Measurements from ENCODE around the gene RNF215. TPM values are rescaled to one million over a fixed set of nuclear protein-coding genes. Genes with fewer than 3 reads are reported as not detected.

The RNF215 gene
- total and polyA plus RNA-seq, 2 of the 13 experiments (the other 11 are each of a cell fraction or from before 2014, with no cell fraction given), result 5.3 to 6.1 TPM

DNA sequence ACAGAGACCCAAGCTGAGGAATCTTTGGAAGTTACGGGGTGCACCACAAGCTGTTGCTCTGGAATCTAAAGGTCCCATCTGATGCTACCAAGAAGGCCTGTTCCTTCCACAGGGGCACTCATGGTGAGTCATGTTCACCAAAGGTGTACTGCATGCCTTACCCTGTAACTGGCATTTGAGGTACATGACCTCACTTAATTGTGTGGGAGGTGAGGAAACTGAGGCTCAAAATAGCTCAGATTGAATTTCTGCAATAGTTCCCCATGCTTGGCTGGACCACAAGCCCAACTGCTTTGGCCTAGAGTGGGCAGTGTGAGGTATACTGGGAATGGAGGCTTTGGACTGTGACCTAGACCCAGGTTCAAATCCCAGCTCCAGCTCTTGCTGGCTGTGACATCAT is 46.6 kb upstream of the RNF215 start:
- H2AFZ ChIP-seq (ENCODE audit: low read length), result no peak overlapping the region
- no peak for ATAC-seq
- H4K20me1 ChIP-seq (ENCODE audit: insufficient read depth, low read length), result no peaks in the 10 kb centered on the region
- no peak overlapping the region for H3K4me3 ChIP-seq (replicated peaks in 1 of 3; ENCODE audit: insufficient read depth in 1 of 3, low read depth in 2 of 3, low read length in 3 of 3)
- no TSS peak for BruUV-seq (replicated peaks)
- peaks cover 42% of the 10 kb centered on the region for H3K4me1 ChIP-seq (ENCODE audit: insufficient read depth, low read length)
- H3K79me2 ChIP-seq (ENCODE audit: insufficient read depth, low read length), result no peaks in the 10 kb centered on the region
- intact Hi-C loops (cut with micrococcal nuclease; ENCODE audit: unreplicated experiment), result no loop called here
- FAIRE-seq, result no peak
- no peak overlapping the region for H3K27ac ChIP-seq (ENCODE audit: extremely low read length, insufficient read depth, low read length)
- H3K9me3 ChIP-seq (ENCODE audit: low read length), result no peaks in the 10 kb centered on the region
- WGBS (ENCODE audit: low lambda C conversion rate), result 70% methylated on average over 1 of the region's 1 CpG
- no peak overlapping the region for H3K4me2 ChIP-seq (ENCODE audit: low read depth, low read length)
- in situ Hi-C loops (cut with HindIII; ENCODE audit: extremely low pct_ligation_motif_present, low pct_unique_long_range_greater_than_20kb), result no loop called here
- ChIA-PET CTCF (ENCODE audit: low intra/inter-chr PET ratio, low total read pairs) (no interaction called here), POLR2A (interaction anchor here (1.3 to 2.8 kb wide), 2 partner anchors 10 to 15 kb away, joined by 4 to 26 read pairs; no protein-coding TSS in a partner anchor)
- TF ChIP-seq, protein P1, sequence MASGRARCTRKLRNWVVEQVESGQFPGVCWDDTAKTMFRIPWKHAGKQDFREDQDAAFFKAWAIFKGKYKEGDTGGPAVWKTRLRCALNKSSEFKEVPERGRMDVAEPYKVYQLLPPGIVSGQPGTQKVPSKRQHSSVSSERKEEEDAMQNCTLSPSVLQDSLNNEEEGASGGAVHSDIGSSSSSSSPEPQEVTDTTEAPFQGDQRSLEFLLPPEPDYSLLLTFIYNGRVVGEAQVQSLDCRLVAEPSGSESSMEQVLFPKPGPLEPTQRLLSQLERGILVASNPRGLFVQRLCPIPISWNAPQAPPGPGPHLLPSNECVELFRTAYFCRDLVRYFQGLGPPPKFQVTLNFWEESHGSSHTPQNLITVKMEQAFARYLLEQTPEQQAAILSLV (CRISPR knock-in tag; IDR thresholded peaks at IDR 0.05; ENCODE audit: borderline replicate concordance), result no peak
- no peak for TF ChIP-seq TOE1 (CRISPR knock-in tag; IDR thresholded peaks at IDR 0.05)
- TF ChIP-seq, protein P2, sequence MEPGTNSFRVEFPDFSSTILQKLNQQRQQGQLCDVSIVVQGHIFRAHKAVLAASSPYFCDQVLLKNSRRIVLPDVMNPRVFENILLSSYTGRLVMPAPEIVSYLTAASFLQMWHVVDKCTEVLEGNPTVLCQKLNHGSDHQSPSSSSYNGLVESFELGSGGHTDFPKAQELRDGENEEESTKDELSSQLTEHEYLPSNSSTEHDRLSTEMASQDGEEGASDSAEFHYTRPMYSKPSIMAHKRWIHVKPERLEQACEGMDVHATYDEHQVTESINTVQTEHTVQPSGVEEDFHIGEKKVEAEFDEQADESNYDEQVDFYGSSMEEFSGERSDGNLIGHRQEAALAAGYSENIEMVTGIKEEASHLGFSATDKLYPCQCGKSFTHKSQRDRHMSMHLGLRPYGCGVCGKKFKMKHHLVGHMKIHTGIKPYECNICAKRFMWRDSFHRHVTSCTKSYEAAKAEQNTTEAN (CRISPR knock-in tag; conservative IDR thresholded peaks at IDR 0.05), result no peak
- TF ChIP-seq, protein P3, sequence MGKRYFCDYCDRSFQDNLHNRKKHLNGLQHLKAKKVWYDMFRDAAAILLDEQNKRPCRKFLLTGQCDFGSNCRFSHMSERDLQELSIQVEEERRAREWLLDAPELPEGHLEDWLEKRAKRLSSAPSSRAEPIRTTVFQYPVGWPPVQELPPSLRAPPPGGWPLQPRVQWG (CRISPR knock-in tag; IDR thresholded peaks at IDR 0.05; ENCODE audit: borderline replicate concordance, low read depth), result no peak
- TF ChIP-seq, protein P4, sequence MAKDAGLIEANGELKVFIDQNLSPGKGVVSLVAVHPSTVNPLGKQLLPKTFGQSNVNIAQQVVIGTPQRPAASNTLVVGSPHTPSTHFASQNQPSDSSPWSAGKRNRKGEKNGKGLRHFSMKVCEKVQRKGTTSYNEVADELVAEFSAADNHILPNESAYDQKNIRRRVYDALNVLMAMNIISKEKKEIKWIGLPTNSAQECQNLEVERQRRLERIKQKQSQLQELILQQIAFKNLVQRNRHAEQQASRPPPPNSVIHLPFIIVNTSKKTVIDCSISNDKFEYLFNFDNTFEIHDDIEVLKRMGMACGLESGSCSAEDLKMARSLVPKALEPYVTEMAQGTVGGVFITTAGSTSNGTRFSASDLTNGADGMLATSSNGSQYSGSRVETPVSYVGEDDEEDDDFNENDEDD (CRISPR knock-in tag; IDR thresholded peaks at IDR 0.05; ENCODE audit: borderline replicate concordance), result no peak
- TF ChIP-seq ZNF773 (CRISPR knock-in tag; IDR thresholded peaks at IDR 0.05; ENCODE audit: borderline replicate concordance), result no peak
- TF ChIP-seq BRCA1 (CRISPR knock-in tag; IDR thresholded peaks at IDR 0.05), result no peak
- no peak for TF ChIP-seq ZMYM3 (CRISPR knock-in tag; IDR thresholded peaks at IDR 0.05)
- no peak for TF ChIP-seq ESRRA (CRISPR knock-in tag; IDR thresholded peaks at IDR 0.05; ENCODE audit: low read depth)
- H3K9ac ChIP-seq (ENCODE audit: insufficient read depth, low read depth, low read length), result no peak overlapping the region
- DNase-seq (ENCODE audit: low spot score), result no peak
- no peaks in the 10 kb centered on the region for H3K36me3 ChIP-seq (replicated peaks in 1 of 2; ENCODE audit: control insufficient read depth in 1 of 2, insufficient read depth in 2 of 2, low read length in 2 of 2)
- H3K27me3 ChIP-seq (ENCODE audit: control insufficient read depth in 1 of 2, insufficient read depth in 2 of 2, low read length in 2 of 2), result 0 out of 5 replicates have a peak, but pooled peaks cover 0 to 4% of the 10 kb centered on the region in 2 experiments
